Posterior cingulate gyrus (tissue), 11 donors: ENCODE results near the gene SPDYC.

Experiments used
- DNase-seq, 10 donors: peaks; one replicate each; pipeline versions ENCODE4 v3.0.0 to v3.0.0-alpha.2; 2020 to 2021; ENCODE audit warnings: mixed read lengths in 3 of 10
- intact Hi-C: fragments of 100-400 bp; cut with DNase I; formaldehyde crosslinking; loops from one replicate; pipeline ENCODE4 v1.15.1; 2023

The SPDYC gene

GRCh38 chr11:65215441-65216076 lies 45.5 kb downstream of the SPDYC start:
- peak in 1 of 10 donors; percentile 71 for DNase-seq
- intact Hi-C loops = no loop called here

GRCh38 chr11:65216830-65217229 lies 46.8 kb downstream of the SPDYC start:
- intact Hi-C loops = no loop called here
- DNase-seq = no peak

GRCh38 chr11:65217441-65218423 lies 47.7 kb downstream of the SPDYC start:
- no peak for DNase-seq
- intact Hi-C loops = no loop called here

- intact Hi-C loops = no loop called here
- DNase-seq = no peak
These were observed 48.4 kb downstream of the SPDYC start for GRCh38 chr11:65218446-65218845.

GRCh38 chr11:65219930-65220213 lies 49.8 kb downstream of the SPDYC start:
- DNase-seq = no peak
- intact Hi-C loops = no loop called here

- intact Hi-C loops = no loop called here
- DNase-seq = no peak
These were observed 51.0 kb downstream of the SPDYC start for GRCh38 chr11:65221026-65221425.
